Natural killer cell (primary cell): ENCODE results near the gene SMC6. TPM values are rescaled to one million over a fixed set of nuclear protein-coding genes. Genes with fewer than 3 reads are reported as not detected.
A peak's percentile ranks its signal among the peaks of the same experiment; 100 is the strongest.

ENCODE experiments used
- ATAC-seq, 3 donors: fragments of 150-1000 bp in 2 of 3; fragments of 200-7000 bp in 1 of 3; cut with Tn5 transposase; 1 replicate in 1 of 3; 2 replicates in 2 of 3; pipeline ENCODE4 v1.10.0; 2021; ENCODE audit warnings: mild to moderate bottlenecking in 2 of 3, moderate library complexity in 2 of 3
- DNase-seq, 2 donors: peaks; one replicate each; pipeline versions ENCODE4 v3.0.0 to v3.0.0-alpha.2; 2013 to 2021; ENCODE audit warnings: mixed read lengths in 1 of 2
- H3K27ac ChIP-seq: one replicate; pipeline ENCODE4 v1.5.1; 2013; ENCODE audit warnings: mild to moderate bottlenecking, low read length
- H3K27me3 ChIP-seq: one replicate; pipeline ENCODE4 v1.6.1; 2013; ENCODE audit warnings: low read length; ENCODE audit not compliant: control insufficient read depth, insufficient read depth
- H3K36me3 ChIP-seq: one replicate; pipeline ENCODE4 v1.6.1; 2013; ENCODE audit warnings: low read length; ENCODE audit not compliant: control insufficient read depth, insufficient read depth
- H3K4me1 ChIP-seq: one replicate; pipeline ENCODE4 v1.6.1; 2013; ENCODE audit warnings: low read length; ENCODE audit not compliant: control insufficient read depth, insufficient read depth
- H3K4me3 ChIP-seq: one replicate; pipeline ENCODE4 v1.5.1; 2013; ENCODE audit warnings: low read length
- H3K9me3 ChIP-seq: one replicate; pipeline ENCODE4 v1.6.1; 2013; ENCODE audit warnings: low read length; ENCODE audit not compliant: control insufficient read depth, insufficient read depth
- H3K27ac Mint-ChIP-seq, 2 donors: one replicate each; pipeline ENCODE4 v1.8.0; 2022; ENCODE audit warnings: mild to moderate bottlenecking in 2 of 2, mixed read lengths in 2 of 2, moderate library complexity in 1 of 2
- H3K27me3 Mint-ChIP-seq, 2 donors: one replicate each; pipeline ENCODE4 v1.8.0; 2022; ENCODE audit warnings: low read depth in 2 of 2, mixed read lengths in 2 of 2
- H3K36me3 Mint-ChIP-seq: one replicate; pipeline ENCODE4 v1.8.0; 2022; ENCODE audit warnings: mixed read lengths
- H3K4me1 Mint-ChIP-seq, 2 donors: one replicate each; pipeline ENCODE4 v1.8.0; 2022; ENCODE audit warnings: mixed read lengths in 2 of 2
- H3K4me3 Mint-ChIP-seq: one replicate; pipeline ENCODE4 v1.8.0; 2022; ENCODE audit warnings: mild to moderate bottlenecking, moderate library complexity, mixed read lengths
- H3K9me3 Mint-ChIP-seq, 2 donors: one replicate each; pipeline ENCODE4 v1.8.0; 2022; ENCODE audit warnings: mixed read lengths in 2 of 2
- WGBS: methylation state at CpG from one replicate; pipeline ENCODE4 v1.1.7; 2013; ENCODE audit warnings: missing lambda C conversion rate; ENCODE audit not compliant: insufficient coverage; 5-methylcytosine and 5-hydroxymethylcytosine counted together
- intact Hi-C: fragments of 100-400 bp; cut with micrococcal nuclease; formaldehyde crosslinking; loops from one replicate; pipeline ENCODE4 v1.14.2; 2022
- total RNA-seq, 4 donors: library from RNA; stranded (reverse); fragments of 120-200 nt in 1 of 4; gene quantifications; one replicate each; pipeline versions ENCODE4 v1.2.3 to v1.2.4, GENCODE V29; 2013 to 2022
- TF ChIP-seq, protein P1 (sequence below): fragments of 200-600 bp; IDR thresholded peaks from one replicate; pipeline ENCODE4 v1.8.0; 2022; ENCODE audit warnings: antibody characterized with exemption

SMC6 gene
- total RNA-seq, 3 donors from 2014 or later (not counting 1 experiment from before 2014, with no cell fraction given) = 14.0 to 22.3 (median 20.6) TPM

DNA sequence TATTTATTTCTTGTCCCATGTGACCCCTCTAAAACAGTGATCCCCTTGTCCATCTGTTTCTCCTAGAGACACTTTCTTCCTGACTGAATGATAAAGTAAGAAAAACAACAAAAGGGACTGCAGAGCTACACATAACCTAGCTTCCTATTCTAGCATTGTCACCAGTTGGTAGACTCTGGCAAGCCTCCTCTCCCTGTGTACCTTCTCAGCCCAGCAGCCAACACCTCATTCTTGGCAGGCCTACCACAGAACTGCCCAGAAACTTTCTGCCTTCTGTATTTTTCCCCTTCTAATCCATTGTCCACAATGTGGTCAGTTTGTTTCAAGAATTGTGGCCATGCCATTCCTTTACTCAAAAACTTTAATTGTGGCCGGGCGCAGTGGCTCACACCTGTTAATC lies 13.4 kb downstream of the SMC6 start:
- no peak overlapping the region for H3K4me3 ChIP-seq
- no peaks in the 10 kb centered on the region for H3K27me3 Mint-ChIP-seq
- peak overlapping the region in 1 of 2 donors; percentile 54 for H3K27ac Mint-ChIP-seq
- DNase-seq = no peak
- no peaks in the 10 kb centered on the region for H3K4me1 ChIP-seq
- TF ChIP-seq, protein P1, sequence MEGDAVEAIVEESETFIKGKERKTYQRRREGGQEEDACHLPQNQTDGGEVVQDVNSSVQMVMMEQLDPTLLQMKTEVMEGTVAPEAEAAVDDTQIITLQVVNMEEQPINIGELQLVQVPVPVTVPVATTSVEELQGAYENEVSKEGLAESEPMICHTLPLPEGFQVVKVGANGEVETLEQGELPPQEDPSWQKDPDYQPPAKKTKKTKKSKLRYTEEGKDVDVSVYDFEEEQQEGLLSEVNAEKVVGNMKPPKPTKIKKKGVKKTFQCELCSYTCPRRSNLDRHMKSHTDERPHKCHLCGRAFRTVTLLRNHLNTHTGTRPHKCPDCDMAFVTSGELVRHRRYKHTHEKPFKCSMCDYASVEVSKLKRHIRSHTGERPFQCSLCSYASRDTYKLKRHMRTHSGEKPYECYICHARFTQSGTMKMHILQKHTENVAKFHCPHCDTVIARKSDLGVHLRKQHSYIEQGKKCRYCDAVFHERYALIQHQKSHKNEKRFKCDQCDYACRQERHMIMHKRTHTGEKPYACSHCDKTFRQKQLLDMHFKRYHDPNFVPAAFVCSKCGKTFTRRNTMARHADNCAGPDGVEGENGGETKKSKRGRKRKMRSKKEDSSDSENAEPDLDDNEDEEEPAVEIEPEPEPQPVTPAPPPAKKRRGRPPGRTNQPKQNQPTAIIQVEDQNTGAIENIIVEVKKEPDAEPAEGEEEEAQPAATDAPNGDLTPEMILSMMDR = no peak
- ATAC-seq = no peak
- H3K4me1 Mint-ChIP-seq = peaks cover 0 to 9% of the 10 kb centered on the region in 2 donors
- H3K36me3 ChIP-seq = peaks cover 48% of the 10 kb centered on the region
- intact Hi-C loops = no loop called here
- H3K36me3 Mint-ChIP-seq = peaks cover 8% of the 10 kb centered on the region
- no peaks in the 10 kb centered on the region for H3K9me3 ChIP-seq
- H3K4me3 Mint-ChIP-seq = no peak overlapping the region
- WGBS = 98% methylated on average over 2 of the region's 2 CpGs
- no peaks in the 10 kb centered on the region for H3K27me3 ChIP-seq
- no peak overlapping the region for H3K27ac ChIP-seq
- no peaks in the 10 kb centered on the region for H3K9me3 Mint-ChIP-seq

DNA sequence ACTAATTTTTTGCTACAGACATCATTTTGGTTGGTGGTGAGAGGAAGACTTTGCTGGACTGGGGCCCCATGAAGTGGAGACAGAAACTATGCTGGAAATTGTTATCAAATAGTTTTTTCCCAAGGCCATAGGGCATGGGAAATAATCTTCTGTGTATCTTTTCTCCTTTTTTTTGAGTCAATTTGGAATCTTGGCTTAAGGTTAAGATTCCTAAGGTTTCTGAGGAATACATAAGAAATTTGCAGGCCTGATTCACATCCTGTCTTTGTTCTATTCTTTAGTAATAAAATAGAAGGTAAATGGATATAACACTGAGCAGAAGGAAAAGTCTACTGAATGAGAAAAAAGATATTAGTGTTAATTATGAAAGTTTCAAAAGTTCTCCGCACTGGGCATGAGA lies 16.6 kb downstream of the SMC6 start:
- no peaks in the 10 kb centered on the region for H3K9me3 Mint-ChIP-seq
- H3K36me3 Mint-ChIP-seq = peaks cover 8% of the 10 kb centered on the region
- Histone ChIP-seq H3K36me3 (peaks cover 55% of the 10 kb centered on the region), H3K4me3 (no peak overlapping the region), H3K27me3 (no peaks in the 10 kb centered on the region), H3K9me3 (no peaks in the 10 kb centered on the region), H3K4me1 (no peaks in the 10 kb centered on the region), H3K27ac (no peak overlapping the region)
- 100% methylated on average over 1 of the region's 1 CpG for WGBS
- H3K4me3 Mint-ChIP-seq = no peak overlapping the region
- H3K4me1 Mint-ChIP-seq = peaks cover 0 to 5% of the 10 kb centered on the region in 2 donors
- ATAC-seq = no peak
- intact Hi-C loops = no loop called here
- no peak for DNase-seq
- no peaks in the 10 kb centered on the region for H3K27me3 Mint-ChIP-seq
- H3K27ac Mint-ChIP-seq = no peak overlapping the region
- TF ChIP-seq, protein P1 = no peak

GRCh38 chr2:17735864-17736263 lies 17.7 kb downstream of the SMC6 start:
- no peak overlapping the region for H3K4me3 ChIP-seq
- ATAC-seq (no peak), DNase-seq (no peak)
- WGBS = 100% methylated on average over 1 of the region's 2 CpGs
- Mint-ChIP-seq H3K27me3 (no peaks in the 10 kb centered on the region), H3K9me3 (no peaks in the 10 kb centered on the region), H3K27ac (no peak overlapping the region), H3K36me3 (peaks cover 19% of the 10 kb centered on the region), H3K4me3 (no peak overlapping the region), H3K4me1 (peaks cover 0 to 2% of the 10 kb centered on the region in 2 donors)
- intact Hi-C loops = no loop called here
- H3K27ac ChIP-seq = no peak overlapping the region
- no peaks in the 10 kb centered on the region for H3K27me3 ChIP-seq
- H3K36me3 ChIP-seq = peaks cover 66% of the 10 kb centered on the region
- no peaks in the 10 kb centered on the region for H3K4me1 ChIP-seq
- TF ChIP-seq, protein P1 = no peak
- H3K9me3 ChIP-seq = no peaks in the 10 kb centered on the region

DNA sequence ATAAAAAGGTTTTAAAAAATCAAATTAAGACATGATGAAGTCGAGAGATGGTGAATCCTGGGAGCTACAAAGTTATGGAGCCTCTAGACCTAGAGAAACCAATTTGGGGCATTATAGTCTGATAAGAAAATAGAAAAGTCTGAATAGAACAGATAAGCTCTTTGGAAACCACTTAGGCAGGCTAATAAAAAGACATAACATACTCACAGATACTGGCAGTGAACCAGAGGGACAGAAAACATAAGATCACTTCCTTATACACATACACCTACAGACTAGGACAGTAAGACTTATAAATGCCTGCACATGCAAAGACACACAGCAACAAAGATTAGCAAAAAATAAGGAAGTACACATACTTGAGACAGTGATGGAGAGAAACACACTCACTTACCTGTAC lies 20.0 kb downstream of the SMC6 start:
- Histone ChIP-seq H3K9me3 (no peaks in the 10 kb centered on the region), H3K4me3 (no peak overlapping the region), H3K27me3 (no peaks in the 10 kb centered on the region), H3K36me3 (peaks cover 69% of the 10 kb centered on the region), H3K27ac (no peak overlapping the region), H3K4me1 (no peaks in the 10 kb centered on the region)
- no peak overlapping the region for H3K4me3 Mint-ChIP-seq
- H3K27ac Mint-ChIP-seq = no peak overlapping the region
- no peaks in the 10 kb centered on the region for H3K4me1 Mint-ChIP-seq
- no peaks in the 10 kb centered on the region for H3K27me3 Mint-ChIP-seq
- H3K9me3 Mint-ChIP-seq = no peaks in the 10 kb centered on the region
- peaks cover 19% of the 10 kb centered on the region for H3K36me3 Mint-ChIP-seq
- 89% methylated on average over 1 of the region's 1 CpG for WGBS
- TF ChIP-seq, protein P1 = no peak
- no peak for DNase-seq
- intact Hi-C loops = no loop called here
- ATAC-seq = no peak
